Activated CD8-positive, alpha-beta T cell treated with anti-CD3 and anti-CD28 coated beads for 36 hours (primary cell): ENCODE measurements around the gene LARP1B. TPM values are rescaled to one million over a fixed set of nuclear protein-coding genes. Genes with fewer than 3 reads are reported as not detected.

Experiments used
- ATAC-seq: fragments of 200-7000 bp; cut with Tn5 transposase; one replicate; pipeline ENCODE4 v1.10.0; 2021; ENCODE audit warnings: mild to moderate bottlenecking, moderate library complexity
- CTCF ChIA-PET: fragments of 350-600 bp; sonication (Branson Sonifier 250); formaldehyde crosslinking; loops from one replicate; lab custom pipeline; 2021; ENCODE audit warnings: antibody characterized with exemption; lab: Charles Lee
- POLR2A ChIA-PET: fragments of 350-600 bp; sonication (Branson Sonifier 250); formaldehyde crosslinking; loops from one replicate; lab custom pipeline; 2021; ENCODE audit warnings: antibody characterized with exemption; lab: Charles Lee
- DNase-seq: peaks from one replicate; pipeline ENCODE4 v3.0.0-alpha.2; 2020
- H3K27ac Mint-ChIP-seq: one replicate; pipeline ENCODE4 v1.8.0; 2021; ENCODE audit warnings: mild to moderate bottlenecking, mixed read lengths
- H3K27me3 Mint-ChIP-seq: one replicate; pipeline ENCODE4 v1.8.0; 2021; ENCODE audit warnings: mixed read lengths
- H3K36me3 Mint-ChIP-seq: one replicate; pipeline ENCODE4 v1.8.0; 2021; ENCODE audit warnings: low read depth, mixed read lengths
- H3K4me1 Mint-ChIP-seq: one replicate; pipeline ENCODE4 v1.8.0; 2021; ENCODE audit warnings: low read depth, mixed read lengths
- H3K4me3 Mint-ChIP-seq: one replicate; pipeline ENCODE4 v1.8.0; 2021; ENCODE audit warnings: mild to moderate bottlenecking, moderate library complexity, mixed read lengths
- H3K9me3 Mint-ChIP-seq: one replicate; pipeline ENCODE4 v1.8.0; 2021; ENCODE audit warnings: mixed read lengths
- intact Hi-C: fragments of 100-400 bp; cut with micrococcal nuclease; formaldehyde crosslinking; loops from one replicate; pipeline ENCODE4 v1.10.0; 2022
- total RNA-seq, 2 experiments: library from RNA; stranded (reverse); gene quantifications; one replicate each; pipeline ENCODE4 v1.2.3, GENCODE V29; 2021
- TF ChIP-seq, protein P1 (sequence below): fragments of 200-600 bp; IDR thresholded peaks from one replicate; pipeline ENCODE4 v1.8.0; 2022; ENCODE audit warnings: antibody characterized with exemption, mild to moderate bottlenecking

LARP1B gene
- total RNA-seq, 2 experiments from 2014 or later: 23.8 to 23.9 TPM

DNA sequence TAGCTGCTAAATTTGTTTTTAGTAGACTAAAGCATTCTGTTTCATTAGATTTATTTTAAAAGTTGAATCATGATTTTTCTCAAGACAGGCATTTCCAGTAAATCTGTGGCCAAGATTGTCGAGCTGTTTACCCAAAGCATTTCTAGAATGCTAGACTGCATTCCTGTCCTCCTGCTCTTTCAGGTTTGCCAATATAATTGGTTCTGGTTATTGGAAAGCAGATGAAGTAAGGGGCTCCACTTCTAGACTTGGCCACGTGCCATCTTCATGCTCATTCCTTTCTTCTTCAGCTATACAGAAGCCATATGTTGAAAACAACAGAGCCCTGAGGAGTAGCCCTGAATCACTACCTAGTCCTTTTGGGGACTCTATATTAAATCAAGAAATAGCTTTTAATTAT lies 164.0 kb downstream of the LARP1B start:
- intact Hi-C loops: no loop called here
- CTCF ChIA-PET: interaction anchor here (1.2 to 1.9 kb wide), 2 partner anchors 28 to 34 kb away, joined by 5 read pairs; no protein-coding TSS in a partner anchor
- no peaks in the 10 kb centered on the region for H3K36me3 Mint-ChIP-seq
- H3K9me3 Mint-ChIP-seq: no peaks in the 10 kb centered on the region
- ATAC-seq (no peak), DNase-seq (no peak)
- POLR2A ChIA-PET: no interaction called here
- TF ChIP-seq, protein P1, sequence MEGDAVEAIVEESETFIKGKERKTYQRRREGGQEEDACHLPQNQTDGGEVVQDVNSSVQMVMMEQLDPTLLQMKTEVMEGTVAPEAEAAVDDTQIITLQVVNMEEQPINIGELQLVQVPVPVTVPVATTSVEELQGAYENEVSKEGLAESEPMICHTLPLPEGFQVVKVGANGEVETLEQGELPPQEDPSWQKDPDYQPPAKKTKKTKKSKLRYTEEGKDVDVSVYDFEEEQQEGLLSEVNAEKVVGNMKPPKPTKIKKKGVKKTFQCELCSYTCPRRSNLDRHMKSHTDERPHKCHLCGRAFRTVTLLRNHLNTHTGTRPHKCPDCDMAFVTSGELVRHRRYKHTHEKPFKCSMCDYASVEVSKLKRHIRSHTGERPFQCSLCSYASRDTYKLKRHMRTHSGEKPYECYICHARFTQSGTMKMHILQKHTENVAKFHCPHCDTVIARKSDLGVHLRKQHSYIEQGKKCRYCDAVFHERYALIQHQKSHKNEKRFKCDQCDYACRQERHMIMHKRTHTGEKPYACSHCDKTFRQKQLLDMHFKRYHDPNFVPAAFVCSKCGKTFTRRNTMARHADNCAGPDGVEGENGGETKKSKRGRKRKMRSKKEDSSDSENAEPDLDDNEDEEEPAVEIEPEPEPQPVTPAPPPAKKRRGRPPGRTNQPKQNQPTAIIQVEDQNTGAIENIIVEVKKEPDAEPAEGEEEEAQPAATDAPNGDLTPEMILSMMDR: no peak
- H3K4me3 Mint-ChIP-seq: no peak overlapping the region
- H3K27me3 Mint-ChIP-seq: no peaks in the 10 kb centered on the region
- H3K27ac Mint-ChIP-seq: no peak overlapping the region
- H3K4me1 Mint-ChIP-seq: no peaks in the 10 kb centered on the region

DNA sequence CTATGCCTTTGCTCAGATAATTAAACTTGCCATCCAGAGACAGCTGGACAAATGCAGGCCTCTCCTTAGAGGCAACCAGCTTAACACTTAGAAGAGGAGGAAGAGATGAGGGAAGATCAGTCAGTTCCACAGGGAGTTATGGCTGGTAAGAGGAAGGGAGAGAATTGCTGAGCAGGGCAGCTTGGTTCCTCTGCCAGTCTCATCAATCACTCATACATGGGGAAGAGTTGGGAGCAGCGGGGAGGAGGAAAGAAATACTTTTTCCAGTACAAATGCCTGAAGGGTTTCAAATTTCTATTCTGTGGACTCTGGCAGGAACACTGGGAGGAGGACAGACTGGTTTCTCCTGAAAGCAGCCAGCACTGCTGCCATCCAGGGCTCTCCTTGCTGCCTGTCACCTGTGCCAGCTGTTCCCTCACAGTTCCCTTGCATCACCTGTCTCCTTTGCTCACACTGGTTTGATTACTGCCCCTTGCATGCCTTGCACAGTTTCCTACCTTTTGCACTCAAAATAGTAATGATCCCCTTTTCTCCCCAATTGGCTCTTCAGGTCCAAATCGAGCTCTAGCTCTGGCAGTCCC lies 167.0 kb downstream of the LARP1B start:
- intact Hi-C loops: no loop called here
- TF ChIP-seq, protein P1: no peak
- H3K36me3 Mint-ChIP-seq: no peaks in the 10 kb centered on the region
- no peak overlapping the region for H3K27ac Mint-ChIP-seq
- POLR2A ChIA-PET: no interaction called here
- no peaks in the 10 kb centered on the region for H3K27me3 Mint-ChIP-seq
- H3K4me3 Mint-ChIP-seq: no peak overlapping the region
- CTCF ChIA-PET: interaction anchor here (0.6 kb wide), 1 partner anchor 37 kb away, joined by 3 read pairs; no protein-coding TSS in a partner anchor
- no peak for ATAC-seq
- no peaks in the 10 kb centered on the region for H3K9me3 Mint-ChIP-seq
- no peak for DNase-seq
- H3K4me1 Mint-ChIP-seq: no peaks in the 10 kb centered on the region

DNA sequence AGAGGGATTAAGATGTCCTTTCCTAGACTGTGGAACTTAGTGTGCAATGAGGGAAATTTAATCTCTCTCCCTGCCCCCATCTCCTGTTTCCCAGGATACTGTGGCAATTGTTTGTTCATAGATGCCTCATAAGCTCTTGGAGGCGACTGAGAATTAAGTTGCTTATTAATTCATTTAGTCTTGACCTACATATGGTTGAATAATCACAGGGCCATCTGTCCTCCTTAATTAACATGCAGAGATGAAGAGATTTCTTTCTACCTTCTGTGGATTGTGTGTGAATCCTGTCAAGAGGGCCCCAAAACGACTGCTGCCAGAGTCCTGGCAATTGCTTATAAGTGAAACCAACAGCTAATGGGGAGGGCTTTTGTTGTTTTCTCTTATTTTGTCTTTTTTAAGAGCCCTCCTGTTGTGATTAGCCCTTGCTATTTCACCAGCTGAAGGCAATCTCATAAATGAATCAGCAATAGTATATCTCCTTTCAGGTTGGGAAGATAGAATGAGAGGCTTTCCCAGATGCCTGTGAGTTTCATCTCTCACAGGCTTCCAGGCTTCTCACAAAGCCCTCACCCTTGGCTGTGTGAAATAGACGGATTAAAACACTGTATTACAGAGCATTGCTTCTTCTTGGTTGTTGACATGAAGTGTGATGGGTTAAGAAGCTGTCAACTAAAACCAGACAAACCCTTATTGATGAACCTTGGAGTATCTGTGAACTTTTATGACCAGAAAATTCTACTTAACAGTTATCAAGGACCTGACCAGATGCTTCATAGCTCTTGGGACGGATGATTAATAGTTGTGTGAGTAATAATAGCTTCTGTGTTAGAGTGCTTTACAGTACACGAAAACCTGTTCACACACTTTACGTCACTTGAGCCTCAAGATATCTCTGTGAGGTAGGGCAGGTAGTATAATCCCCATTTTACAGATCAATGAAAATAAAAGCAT lies 168.0 kb downstream of the LARP1B start:
- Mint-ChIP-seq H3K27ac (no peak overlapping the region), H3K4me1 (no peaks in the 10 kb centered on the region), H3K4me3 (no peak overlapping the region), H3K9me3 (no peaks in the 10 kb centered on the region), H3K36me3 (no peaks in the 10 kb centered on the region), H3K27me3 (no peaks in the 10 kb centered on the region)
- intact Hi-C loops: no loop called here
- no peak for DNase-seq
- POLR2A ChIA-PET: no interaction called here
- TF ChIP-seq, protein P1: no peak
- CTCF ChIA-PET: no interaction called here
- ATAC-seq: no peak

DNA sequence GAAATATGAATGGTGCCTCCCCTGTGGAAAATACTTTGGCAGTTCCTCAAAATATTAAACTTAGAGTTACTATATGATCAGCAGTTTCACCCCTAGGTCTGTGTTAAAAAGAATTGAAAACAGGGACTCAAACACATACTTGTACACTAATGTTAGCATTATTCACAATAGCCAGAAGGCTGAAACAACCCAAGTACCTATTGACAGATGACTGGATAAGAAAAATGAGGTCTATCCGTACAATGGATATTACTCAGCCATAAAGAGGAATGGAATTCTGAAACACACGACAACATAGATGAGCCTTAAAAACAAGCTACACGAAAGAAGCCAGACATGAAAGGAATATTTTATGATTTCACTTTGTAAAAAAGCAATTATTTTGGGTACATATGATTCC lies 171.6 kb downstream of the LARP1B start:
- H3K36me3 Mint-ChIP-seq: no peaks in the 10 kb centered on the region
- ATAC-seq (no peak), DNase-seq (no peak)
- H3K27ac Mint-ChIP-seq: no peak overlapping the region
- no peak overlapping the region for H3K4me3 Mint-ChIP-seq
- H3K27me3 Mint-ChIP-seq: peaks cover 3% of the 10 kb centered on the region
- no peaks in the 10 kb centered on the region for H3K4me1 Mint-ChIP-seq
- TF ChIP-seq, protein P1: no peak
- ChIA-PET POLR2A (no interaction called here), CTCF (interaction anchor here (1.4 kb wide), 1 partner anchor 10 kb away, joined by 3 read pairs; no protein-coding TSS in a partner anchor)
- no peaks in the 10 kb centered on the region for H3K9me3 Mint-ChIP-seq
- intact Hi-C loops: no loop called here

DNA sequence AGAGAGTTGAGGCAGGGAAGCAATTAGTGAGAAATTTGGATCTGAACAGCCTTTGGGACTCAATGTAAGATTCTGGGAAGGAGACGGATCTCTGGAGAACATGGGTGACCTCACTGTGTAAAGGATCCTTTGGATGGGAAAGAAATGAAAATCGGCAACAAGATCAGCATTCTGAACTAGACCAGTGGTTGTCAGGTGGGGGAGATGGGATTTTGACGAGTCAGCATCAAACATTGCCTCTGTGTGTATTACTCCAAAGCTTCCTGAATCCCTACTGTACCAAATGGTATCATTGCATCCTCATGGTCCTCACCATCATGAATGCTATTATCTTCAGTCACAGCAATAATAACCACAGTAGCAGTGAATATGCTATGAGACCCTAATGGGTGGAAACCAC lies 173.7 kb downstream of the LARP1B start:
- DNase-seq (no peak), ATAC-seq (no peak)
- Mint-ChIP-seq H3K27me3 (peaks cover 3% of the 10 kb centered on the region), H3K4me1 (no peaks in the 10 kb centered on the region), H3K36me3 (no peaks in the 10 kb centered on the region), H3K9me3 (no peaks in the 10 kb centered on the region), H3K4me3 (no peak overlapping the region), H3K27ac (no peak overlapping the region)
- ChIA-PET POLR2A (no interaction called here), CTCF (no interaction called here)
- intact Hi-C loops: no loop called here
- TF ChIP-seq, protein P1: no peak
